Glutamatergic neuron (in vitro differentiated cells): Measurements from ENCODE around the gene TIMM8B. TPM values are rescaled to one million over a fixed set of nuclear protein-coding genes. Genes with fewer than 3 reads are reported as not detected.

Experiments
- DNase-seq: peaks from one replicate; pipeline ENCODE4 v3.0.0; 2022
- H3K27ac Mint-ChIP-seq: one replicate; pipeline ENCODE4 v1.8.0; 2020; ENCODE audit warnings: mild to moderate bottlenecking, mixed read lengths, inconsistent platforms; ENCODE audit not compliant: unreplicated experiment
- H3K27me3 Mint-ChIP-seq: one replicate; pipeline ENCODE4 v1.8.0; 2020; ENCODE audit warnings: mild to moderate bottlenecking, moderate library complexity, mixed read lengths, inconsistent platforms; ENCODE audit not compliant: unreplicated experiment
- H3K36me3 Mint-ChIP-seq: one replicate; pipeline ENCODE4 v1.8.0; 2020; ENCODE audit warnings: mild to moderate bottlenecking, mixed read lengths, inconsistent platforms; ENCODE audit not compliant: unreplicated experiment
- H3K4me1 Mint-ChIP-seq: one replicate; pipeline ENCODE4 v1.8.0; 2020; ENCODE audit warnings: mild to moderate bottlenecking, low read depth, mixed read lengths, inconsistent platforms; ENCODE audit not compliant: unreplicated experiment
- H3K4me3 Mint-ChIP-seq: one replicate; pipeline ENCODE4 v1.8.0; 2020; ENCODE audit warnings: mild to moderate bottlenecking, mixed read lengths, inconsistent platforms; ENCODE audit not compliant: unreplicated experiment
- H3K9me3 Mint-ChIP-seq: one replicate; pipeline ENCODE4 v1.8.0; 2020; ENCODE audit warnings: mild to moderate bottlenecking, moderate library complexity, mixed read lengths, inconsistent platforms; ENCODE audit not compliant: unreplicated experiment
- CTCF ChIP-seq: fragments of 200-600 bp; sonication (generic); IDR thresholded peaks from one replicate; pipeline ENCODE4 v1.5.0; 2021; ENCODE audit not compliant: partially characterized antibody, unreplicated experiment
- total RNA-seq: library from RNA; stranded (reverse); fragmentation: NEBNext Ultra II Directional; extraction: Animal tissue kit (Norgen Biotek cat#: 25700); gene quantifications from one replicate; pipeline ENCODE4 v1.2.1, GENCODE V29; 2021; ENCODE audit not compliant: unreplicated experiment

Gene TIMM8B
- total RNA-seq, 1 donor from 2014 or later = 88.9 TPM

- no peak for DNase-seq
- no peaks in the 10 kb centered on the region for H3K9me3 Mint-ChIP-seq
- no peak overlapping the region for H3K4me3 Mint-ChIP-seq
- no peaks in the 10 kb centered on the region for H3K27me3 Mint-ChIP-seq
- TF ChIP-seq CTCF = no peak
- H3K27ac Mint-ChIP-seq = no peak overlapping the region
- no peaks in the 10 kb centered on the region for H3K36me3 Mint-ChIP-seq
- H3K4me1 Mint-ChIP-seq = no peaks in the 10 kb centered on the region
Measured at GRCh38 chr11:112128483-112129121, 42.0 kb upstream of the TIMM8B start.

- DNase-seq = no peak
- Mint-ChIP-seq H3K36me3 (no peaks in the 10 kb centered on the region), H3K4me1 (no peaks in the 10 kb centered on the region), H3K4me3 (no peak overlapping the region), H3K27me3 (no peaks in the 10 kb centered on the region), H3K27ac (no peak overlapping the region), H3K9me3 (no peaks in the 10 kb centered on the region)
- no peak for TF ChIP-seq CTCF
Measured at GRCh38 chr11:112127056-112127455, 40.5 kb upstream of the TIMM8B start.

- Mint-ChIP-seq H3K4me1 (no peaks in the 10 kb centered on the region), H3K9me3 (no peaks in the 10 kb centered on the region), H3K27ac (no peak overlapping the region), H3K36me3 (peaks cover 5% of the 10 kb centered on the region), H3K4me3 (no peak overlapping the region), H3K27me3 (no peaks in the 10 kb centered on the region)
- no peak for TF ChIP-seq CTCF
- no peak for DNase-seq
Measured at GRCh38 chr11:112123129-112123528, 36.6 kb upstream of the TIMM8B start.

- no peak for TF ChIP-seq CTCF
- H3K4me1 Mint-ChIP-seq = no peaks in the 10 kb centered on the region
- no peak overlapping the region for H3K4me3 Mint-ChIP-seq
- H3K27ac Mint-ChIP-seq = no peak overlapping the region
- H3K27me3 Mint-ChIP-seq = no peaks in the 10 kb centered on the region
- DNase-seq = no peak
- H3K36me3 Mint-ChIP-seq = peaks cover 6% of the 10 kb centered on the region
- H3K9me3 Mint-ChIP-seq = no peaks in the 10 kb centered on the region
Measured at GRCh38 chr11:112121981-112122615, 35.5 kb upstream of the TIMM8B start.

- Mint-ChIP-seq H3K4me3 (no peak overlapping the region), H3K27me3 (no peaks in the 10 kb centered on the region), H3K4me1 (no peaks in the 10 kb centered on the region), H3K27ac (no peak overlapping the region), H3K9me3 (no peaks in the 10 kb centered on the region), H3K36me3 (peaks cover 9% of the 10 kb centered on the region)
- no peak for DNase-seq
- TF ChIP-seq CTCF = no peak
Measured at GRCh38 chr11:112118176-112118575, 31.6 kb upstream of the TIMM8B start.
